Measurements from ENCODE around the gene MDC1.

Gene MDC1

DNA sequence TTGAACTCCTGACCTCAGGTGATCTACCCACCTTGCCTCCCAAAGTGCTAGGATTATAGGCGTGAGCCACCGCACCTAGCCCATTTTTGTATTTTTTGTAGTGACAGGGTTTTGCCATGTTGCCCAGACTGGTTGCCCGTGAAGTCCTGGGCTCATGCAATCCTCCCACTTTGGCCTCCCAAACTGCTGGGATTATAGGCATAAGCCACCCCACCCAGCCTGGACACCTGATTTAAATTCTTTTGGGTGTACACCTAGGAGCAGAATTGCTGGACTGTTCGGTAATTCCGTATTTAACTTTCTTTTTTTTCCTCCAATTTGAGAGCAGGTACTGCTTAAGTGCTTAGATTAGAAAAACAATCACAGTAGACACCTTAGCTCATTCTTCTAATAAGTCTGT is 20.6 kb downstream of the MDC1 start:
- no peak for DNase-seq

- DNase-seq: no peak
Observed at GRCh38 chr6:30691208-30691847, 25.8 kb downstream of the MDC1 start.

DNA sequence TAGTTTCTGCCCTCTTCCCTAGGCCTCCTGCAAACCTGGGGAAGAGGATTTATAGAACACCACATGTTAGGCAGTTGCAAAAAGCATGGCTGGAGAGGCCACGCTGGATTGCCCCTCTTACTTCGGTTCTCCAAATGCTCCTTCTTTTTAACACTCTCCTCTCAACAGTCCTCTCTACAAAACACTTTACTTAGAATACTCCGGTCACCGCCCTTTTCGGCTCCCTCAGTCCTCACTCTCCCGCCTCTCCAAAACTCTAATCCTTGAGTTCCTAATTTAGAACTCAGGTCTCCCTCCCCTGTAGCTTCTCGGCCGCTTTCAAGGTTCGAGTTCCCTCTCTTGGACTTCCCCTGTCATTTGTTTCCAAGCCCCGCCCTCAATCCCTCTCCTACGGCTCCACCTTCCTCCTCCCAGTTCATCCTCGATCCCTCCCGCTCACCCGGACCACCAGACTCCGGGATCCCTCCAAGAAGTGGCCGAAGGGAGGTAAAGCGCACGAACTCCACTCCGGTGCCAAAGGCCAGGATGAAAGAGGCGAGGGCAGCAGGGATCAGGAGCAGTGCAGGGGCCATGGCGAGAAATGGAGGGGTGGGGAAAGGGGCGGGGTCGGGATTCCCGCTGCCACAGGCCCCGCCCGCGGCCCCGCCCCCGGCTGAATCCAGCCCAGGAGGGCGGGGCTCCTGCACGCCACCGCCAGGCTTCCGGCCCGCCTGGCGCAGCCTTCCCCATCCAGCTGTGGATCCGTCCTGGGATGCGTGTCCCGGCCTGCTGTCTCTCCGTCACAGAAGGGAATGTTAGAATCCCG is 26.5 kb downstream of the MDC1 start, which contains the start of gene NRM:
Gene NRM, minus strand, starts transcription at position 582 of the 805 bp plus-strand sequence. Its CDS starts 10 bp downstream, at position 572.
- peak; percentile 91 for DNase-seq

GRCh38 chr6:30689985-30690384 is 27.1 kb downstream of the MDC1 start:
- no peak for DNase-seq

- DNase-seq: no peak
Observed at GRCh38 chr6:30689022-30689865, 27.8 kb downstream of the MDC1 start.

- no peak for DNase-seq
Observed at GRCh38 chr6:30688569-30688968, 28.5 kb downstream of the MDC1 start.

- peak; percentile 61 for DNase-seq
Observed at GRCh38 chr6:30687659-30688431, 29.2 kb downstream of the MDC1 start.

- DNase-seq: peak; percentile 99
Observed at GRCh38 chr6:30686908-30687658, 30.0 kb downstream of the MDC1 start.

DNA sequence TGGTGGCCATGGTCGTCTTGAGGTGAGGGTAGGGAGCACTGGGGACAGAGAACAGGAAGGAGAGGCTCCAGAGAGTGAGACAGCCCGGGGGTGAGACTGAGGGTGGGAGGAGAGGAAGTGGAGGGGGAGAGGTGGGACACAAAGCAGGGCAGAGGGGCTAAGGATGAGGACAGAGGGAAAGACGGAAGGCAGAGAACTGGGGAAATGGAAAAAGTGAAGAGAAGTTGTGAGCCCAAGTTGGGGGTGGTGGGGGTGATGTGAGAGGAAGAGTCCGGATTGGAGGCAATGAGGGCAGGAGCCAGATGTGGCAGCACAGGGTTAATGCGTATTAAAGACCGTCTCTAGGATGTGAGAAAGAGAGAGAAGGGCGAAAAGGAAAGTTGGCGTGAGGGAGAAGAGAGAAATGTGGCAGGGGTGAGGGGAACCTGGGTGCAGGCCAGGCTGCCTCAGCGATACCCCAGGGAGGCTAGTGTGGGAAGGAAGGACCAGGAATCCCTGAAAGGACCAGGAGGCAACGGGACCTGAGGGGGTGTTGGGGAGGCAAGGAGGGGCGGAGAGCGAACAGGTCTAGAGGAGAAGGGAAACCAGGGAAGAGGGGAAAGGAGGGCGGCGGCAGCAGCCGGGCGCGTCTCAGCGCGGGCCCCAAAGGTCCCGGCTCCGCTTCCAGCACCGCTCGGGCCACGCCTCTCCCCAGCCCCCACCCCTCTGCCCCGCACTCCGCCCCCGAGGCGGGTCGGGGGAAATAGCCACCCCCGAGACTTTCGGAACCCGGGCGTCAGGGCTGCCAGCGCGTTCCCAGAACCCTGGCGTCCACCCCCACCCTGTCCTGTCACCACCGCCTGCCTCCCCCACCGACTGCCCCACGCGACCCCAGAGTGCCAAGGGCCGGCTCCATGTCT is 30.8 kb downstream of the MDC1 start, which contains the start of gene PPP1R18:
Gene PPP1R18, minus strand, starts transcription at position 637 of the 899 bp plus-strand sequence. Its CDS starts 627 bp downstream, at position 10.
- peak; percentile 74 for DNase-seq

DNA sequence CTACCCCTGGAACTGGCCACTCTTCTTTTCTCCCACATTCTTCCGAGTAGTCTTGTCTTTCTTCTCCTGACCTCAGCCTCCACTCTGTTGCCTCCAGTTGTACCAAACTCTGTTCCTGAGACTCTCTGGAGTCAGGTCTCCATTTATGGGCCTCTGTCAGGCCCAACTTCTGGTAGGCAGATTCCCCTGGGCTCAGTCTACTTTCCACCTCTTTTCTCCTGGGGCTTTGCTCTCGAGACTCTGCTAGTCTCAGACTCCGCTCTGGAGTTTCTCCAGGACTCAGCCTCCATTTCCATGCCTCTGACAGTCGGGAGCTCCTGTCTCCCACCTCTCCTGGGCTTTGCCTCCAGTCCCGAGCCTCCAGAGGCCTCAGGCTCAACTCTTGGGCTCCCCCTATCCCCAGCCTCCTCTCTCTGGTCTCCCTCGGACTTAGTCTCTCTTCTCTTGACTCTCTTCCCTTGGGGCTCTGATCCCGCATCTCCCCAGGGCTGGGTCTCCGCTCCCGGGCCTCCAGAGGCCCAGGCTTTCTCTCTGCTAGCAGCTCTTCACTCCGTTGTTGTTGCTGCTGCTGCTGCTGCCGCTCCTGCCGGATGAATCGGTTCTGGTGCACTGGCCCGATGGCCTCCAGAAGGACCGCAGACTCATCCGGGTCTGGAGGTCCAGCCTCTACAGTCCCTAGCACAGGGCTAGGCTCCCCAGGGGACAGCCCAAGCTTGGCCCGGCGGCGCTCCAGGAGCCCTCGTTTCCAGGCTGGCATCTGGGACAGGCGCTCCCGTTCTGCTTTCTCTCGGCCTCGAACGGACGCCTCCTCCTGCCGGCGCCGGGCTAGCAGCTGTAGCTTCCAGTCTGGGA is 31.7 kb downstream of the MDC1 start:
- peak; percentile 53 for DNase-seq

- DNase-seq: peak; percentile 36
Observed at GRCh38 chr6:30684386-30685156, 32.5 kb downstream of the MDC1 start.

- no peak for DNase-seq
Observed at GRCh38 chr6:30683980-30684338, 33.1 kb downstream of the MDC1 start.

- DNase-seq: no peak
Observed at GRCh38 chr6:30683183-30683979, 33.7 kb downstream of the MDC1 start.

DNA sequence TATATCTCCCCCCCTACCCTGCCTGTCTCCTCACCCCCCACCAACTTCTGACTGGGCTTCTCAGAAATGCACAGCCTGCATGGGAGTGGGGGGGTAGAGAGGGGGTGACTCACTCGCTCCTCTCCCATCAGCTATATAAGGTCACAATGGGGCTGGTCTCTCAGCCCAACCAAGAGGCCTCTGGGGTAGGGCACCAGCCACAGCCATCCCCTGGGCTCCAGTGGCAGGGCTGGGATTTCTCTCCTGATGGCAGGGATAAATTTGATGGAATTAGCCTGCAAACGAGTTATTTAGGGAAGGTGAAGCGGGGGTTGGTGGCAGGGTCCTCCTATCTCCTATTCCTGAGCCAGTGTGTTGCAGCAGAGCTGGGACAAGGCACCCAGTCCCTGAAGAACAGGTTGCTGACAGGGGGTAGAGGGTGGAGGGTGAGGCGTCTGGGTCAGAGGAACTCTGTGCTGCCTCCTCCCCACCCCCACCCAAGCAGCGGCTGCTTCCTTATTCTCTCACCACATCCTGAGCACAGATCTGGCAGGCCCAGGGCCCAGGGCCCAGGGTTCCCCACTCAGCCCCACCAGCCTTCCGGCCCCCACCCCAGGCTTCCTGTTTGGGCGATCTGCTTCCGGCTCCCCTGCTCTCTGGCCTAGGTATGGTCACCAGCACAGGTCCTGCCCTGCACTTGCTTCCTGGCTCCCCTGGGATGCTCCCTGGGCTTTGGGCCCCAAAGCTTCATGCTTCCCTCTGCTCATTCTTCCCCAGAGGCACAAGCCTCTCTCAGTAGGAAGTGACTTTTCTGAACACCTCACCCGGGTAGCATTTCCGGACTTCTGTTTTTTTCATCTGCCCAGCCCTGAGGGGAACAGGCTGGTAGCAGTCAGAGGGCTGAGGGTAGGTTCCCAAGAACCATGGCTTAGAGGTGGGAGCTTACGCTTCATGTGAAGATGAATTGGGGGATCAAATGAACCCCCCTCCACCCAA is 34.7 kb downstream of the MDC1 start:
- peak; percentile 94 for DNase-seq

DNA sequence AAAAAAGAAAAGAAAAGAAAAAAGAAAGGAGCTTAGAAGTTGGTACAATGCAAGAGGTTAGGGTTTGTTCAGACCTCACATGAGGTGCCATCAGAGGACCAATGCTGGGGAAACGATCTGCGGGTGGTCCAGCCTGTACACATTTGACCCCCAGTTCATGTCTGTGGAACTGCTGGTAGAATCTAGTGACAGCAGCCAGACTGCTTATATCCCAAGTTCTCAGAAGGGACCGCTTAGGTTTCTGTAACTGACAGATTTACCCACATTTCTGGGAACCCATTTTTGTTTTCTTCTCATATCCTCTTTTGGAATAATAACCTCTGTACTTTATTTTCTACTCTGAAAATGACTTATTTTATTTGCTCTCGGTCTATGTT is 35.3 kb downstream of the MDC1 start:
- DNase-seq: no peak

GRCh38 chr6:30679765-30680535 is 37.1 kb downstream of the MDC1 start:
- DNase-seq: no peak
